CD8-positive, alpha-beta memory T cell (primary cell): ENCODE results near the gene DPYSL5. TPM values are rescaled to one million over a fixed set of nuclear protein-coding genes. Genes with fewer than 3 reads are reported as not detected.
"Not testable (repeated sequence)": the region's sequence is repeated elsewhere in the genome, so short reads cannot be mapped to it uniquely, and the experiment has no call there.

Source experiments
- CTCF ChIA-PET: fragments of 350-600 bp; sonication (Branson Sonifier 250); formaldehyde crosslinking; loops from one replicate; lab custom pipeline; 2021; ENCODE audit warnings: antibody characterized with exemption; lab: Charles Lee
- POLR2A ChIA-PET: fragments of 350-600 bp; sonication (Branson Sonifier 250); formaldehyde crosslinking; loops from one replicate; lab custom pipeline; 2021; ENCODE audit warnings: antibody characterized with exemption; lab: Charles Lee
- DNase-seq, 5 donors: peaks; one replicate each; pipeline versions ENCODE4 v3.0.0 to v3.0.0-alpha.2; 2020 to 2022; ENCODE audit warnings: mixed read lengths in 1 of 5
- H3K27ac ChIP-seq: one replicate; pipeline ENCODE4 v1.7.0; 2013; ENCODE audit warnings: low read depth, mild to moderate bottlenecking, low read length, moderate library complexity
- H3K27me3 ChIP-seq: 2 replicates; pipeline ENCODE4 v1.7.0; 2013; ENCODE audit warnings: low read length, mild to moderate bottlenecking; ENCODE audit not compliant: insufficient read depth, poor library complexity, severe bottlenecking
- H3K36me3 ChIP-seq: 2 replicates; pipeline ENCODE4 v1.7.0; 2013; ENCODE audit warnings: mild to moderate bottlenecking, low read length, moderate library complexity; ENCODE audit not compliant: insufficient read depth
- H3K4me1 ChIP-seq: 2 replicates; pipeline ENCODE4 v1.7.0; 2013; ENCODE audit warnings: mild to moderate bottlenecking, low read length, moderate library complexity; ENCODE audit not compliant: insufficient read depth
- H3K4me3 ChIP-seq: 2 replicates; pipeline ENCODE4 v1.7.0; 2013; ENCODE audit warnings: mild to moderate bottlenecking, low read length
- H3K9me3 ChIP-seq: 2 replicates; pipeline ENCODE4 v1.7.0; 2013; ENCODE audit warnings: mild to moderate bottlenecking, low read length
- H3K27ac Mint-ChIP-seq, 8 donors: one replicate each; pipeline ENCODE4 v1.8.0; 2020 to 2021; ENCODE audit warnings: mixed read lengths in 8 of 8, mild to moderate bottlenecking in 6 of 8, inconsistent platforms in 3 of 8, moderate library complexity in 3 of 8
- H3K27me3 Mint-ChIP-seq, 2 donors: one replicate each; pipeline ENCODE4 v1.8.0; 2020 to 2021; ENCODE audit warnings: mixed read lengths in 2 of 2, mild to moderate bottlenecking in 1 of 2, moderate library complexity in 1 of 2
- H3K36me3 Mint-ChIP-seq, 3 donors: one replicate each; pipeline ENCODE4 v1.8.0; 2020 to 2021; ENCODE audit warnings: mixed read lengths in 3 of 3, inconsistent platforms in 1 of 3, mild to moderate bottlenecking in 1 of 3
- H3K4me1 Mint-ChIP-seq, 3 donors: one replicate each; pipeline ENCODE4 v1.8.0; 2020 to 2021; ENCODE audit warnings: mixed read lengths in 3 of 3, inconsistent platforms in 1 of 3, mild to moderate bottlenecking in 1 of 3
- H3K4me3 Mint-ChIP-seq, 7 donors: one replicate each; pipeline ENCODE4 v1.8.0; 2020 to 2021; ENCODE audit warnings: mixed read lengths in 7 of 7, mild to moderate bottlenecking in 6 of 7, moderate library complexity in 4 of 7, inconsistent platforms in 2 of 7
- H3K9me3 Mint-ChIP-seq, 5 donors: one replicate each; pipeline ENCODE4 v1.8.0; 2020 to 2022; ENCODE audit warnings: mixed read lengths in 5 of 5, mild to moderate bottlenecking in 3 of 5, moderate library complexity in 2 of 5, inconsistent platforms in 1 of 5
- polyA plus RNA-seq: library from polyadenylated mRNA; unstranded; fragments of 300-500 nt; fragmentation: Illumina TruSeq; gene quantifications from one replicate; pipeline ENCODE4 v1.2.3, GENCODE V29; 2021
- total RNA-seq, 2 experiments: library from RNA; stranded (reverse); gene quantifications; one replicate each; pipeline ENCODE4 v1.2.3, GENCODE V29; 2021

The DPYSL5 gene
- total and polyA plus RNA-seq, 3 experiments from 2014 or later: not detected

GRCh38 chr2:26811261-26811660 lies 36.7 kb upstream of the DPYSL5 start:
- no peak for DNase-seq
- Mint-ChIP-seq H3K4me3 (no peak overlapping the region), H3K27me3 (peaks cover 11 to 44% of the 10 kb centered on the region in 2 donors), H3K4me1 (peaks cover 6 to 9% (median 6%) of the 10 kb centered on the region in 3 donors), H3K9me3 (peaks cover 0 to 2% (median 0%) of the 10 kb centered on the region in 5 donors), H3K27ac (no peak overlapping the region), H3K36me3 (peaks cover 0 to 5% (median 3%) of the 10 kb centered on the region in 3 donors)
- Histone ChIP-seq H3K27me3 (no peaks in the 10 kb centered on the region), H3K36me3 (no peaks in the 10 kb centered on the region), H3K4me1 (peaks cover 21% of the 10 kb centered on the region), H3K9me3 (no peaks in the 10 kb centered on the region), H3K4me3 (no peak overlapping the region), H3K27ac (no peak overlapping the region)
- CTCF ChIA-PET: no interaction called here
- POLR2A ChIA-PET: no interaction called here

GRCh38 chr2:26811791-26812694 lies 35.9 kb upstream of the DPYSL5 start:
- Histone ChIP-seq H3K9me3 (no peaks in the 10 kb centered on the region), H3K27ac (no peak overlapping the region), H3K36me3 (no peaks in the 10 kb centered on the region), H3K27me3 (no peaks in the 10 kb centered on the region), H3K4me1 (peaks cover 21% of the 10 kb centered on the region), H3K4me3 (no peak overlapping the region)
- peaks cover 11 to 50% of the 10 kb centered on the region in 2 donors for H3K27me3 Mint-ChIP-seq
- POLR2A ChIA-PET: no interaction called here
- peak overlapping the region in 1 of 8 donors; percentile 38 for H3K27ac Mint-ChIP-seq
- no peak for DNase-seq
- peaks cover 0 to 5% (median 3%) of the 10 kb centered on the region in 3 donors for H3K36me3 Mint-ChIP-seq
- H3K4me3 Mint-ChIP-seq: no peak overlapping the region
- peaks cover 0 to 2% (median 0%) of the 10 kb centered on the region in 5 donors for H3K9me3 Mint-ChIP-seq
- H3K4me1 Mint-ChIP-seq: peaks cover 6 to 9% (median 6%) of the 10 kb centered on the region in 3 donors
- CTCF ChIA-PET: no interaction called here

DNA sequence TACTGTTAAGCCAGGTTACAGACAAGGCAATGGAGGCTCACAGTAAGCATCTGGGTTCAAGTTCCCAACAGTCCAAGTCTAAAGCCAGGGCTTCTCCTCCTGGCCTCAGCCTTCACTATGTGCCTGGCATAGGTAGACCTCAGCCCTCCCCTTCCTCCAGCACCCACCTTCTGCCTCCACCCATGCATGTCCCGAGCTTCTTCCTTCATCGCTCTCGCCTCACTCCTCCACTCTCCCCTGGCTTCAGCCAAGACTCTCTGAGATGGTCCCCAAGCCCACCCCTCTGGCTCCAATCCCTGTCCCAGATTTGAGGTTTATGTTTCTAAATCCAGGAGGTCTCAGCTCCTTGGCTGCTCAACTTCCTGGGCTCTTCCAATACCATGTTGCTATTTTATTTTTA lies 35.2 kb upstream of the DPYSL5 start:
- CTCF ChIA-PET: no interaction called here
- Mint-ChIP-seq H3K9me3 (peaks cover 0 to 2% (median 0%) of the 10 kb centered on the region in 5 donors), H3K4me3 (no peak overlapping the region), H3K36me3 (peaks cover 0 to 5% (median 3%) of the 10 kb centered on the region in 3 donors), H3K4me1 (peaks cover 6 to 9% (median 6%) of the 10 kb centered on the region in 3 donors), H3K27ac (peak overlapping the region in 2 of 8 donors; percentile 57 to 74), H3K27me3 (peaks cover 11 to 55% of the 10 kb centered on the region in 2 donors)
- POLR2A ChIA-PET: no interaction called here
- Histone ChIP-seq H3K36me3 (no peaks in the 10 kb centered on the region), H3K27me3 (no peaks in the 10 kb centered on the region), H3K4me3 (no peak overlapping the region), H3K9me3 (no peaks in the 10 kb centered on the region), H3K27ac (no peak overlapping the region), H3K4me1 (peaks cover 21% of the 10 kb centered on the region)
- no peak for DNase-seq

DNA sequence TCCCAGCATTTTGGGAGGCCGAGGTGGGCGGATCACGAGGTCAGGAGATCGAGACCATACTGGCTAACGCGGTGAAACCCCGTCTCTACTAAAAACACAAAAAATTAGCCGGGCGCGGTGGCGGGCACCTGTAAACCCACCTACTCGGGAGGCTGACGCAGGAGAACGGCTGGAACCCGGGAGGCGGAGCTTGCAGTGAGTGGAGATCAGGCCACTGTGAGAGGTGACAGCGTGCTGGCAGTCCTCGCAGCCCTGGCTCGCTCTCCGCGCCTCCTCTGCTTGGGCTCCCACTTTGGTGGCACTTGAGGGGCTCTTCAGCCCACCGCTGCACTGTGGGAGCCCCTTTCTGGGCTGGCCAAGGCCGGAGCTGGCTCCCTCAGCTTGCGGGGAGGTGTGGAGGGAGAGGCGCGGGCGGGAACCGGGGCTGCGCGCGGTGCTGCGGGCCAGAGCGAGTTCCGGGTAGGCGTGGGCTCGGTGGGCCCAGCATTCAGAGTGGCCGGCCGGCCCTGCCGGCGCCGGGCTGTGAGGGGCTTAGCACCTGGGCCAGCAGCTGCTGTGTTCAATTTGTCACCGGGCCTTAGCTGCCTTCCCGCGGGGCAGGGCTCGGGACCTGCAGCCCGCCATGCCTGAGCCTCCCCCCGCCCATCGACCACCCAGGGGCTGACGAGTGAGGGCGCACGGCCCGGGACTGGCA lies 33.7 kb upstream of the DPYSL5 start:
- POLR2A ChIA-PET, H3K9me3 Mint-ChIP-seq, H3K4me3 ChIP-seq, H3K36me3 ChIP-seq, H3K27ac Mint-ChIP-seq, H3K27ac ChIP-seq, CTCF ChIA-PET, H3K36me3 Mint-ChIP-seq, H3K4me1 Mint-ChIP-seq, H3K9me3 ChIP-seq, DNase-seq, H3K27me3 ChIP-seq, H3K4me3 Mint-ChIP-seq: not testable (repeated sequence)
- H3K27me3 Mint-ChIP-seq: peaks cover 15 to 65% of the 10 kb centered on the region in 2 donors
- peaks cover 17% of the 10 kb centered on the region for H3K4me1 ChIP-seq

- H3K4me3 Mint-ChIP-seq: no peak overlapping the region
- H3K9me3 ChIP-seq: no peaks in the 10 kb centered on the region
- peaks cover 0 to 2% (median 0%) of the 10 kb centered on the region in 5 donors for H3K9me3 Mint-ChIP-seq
- peaks cover 0 to 5% (median 3%) of the 10 kb centered on the region in 3 donors for H3K36me3 Mint-ChIP-seq
- H3K4me3 ChIP-seq: no peak overlapping the region
- POLR2A ChIA-PET: no interaction called here
- H3K27me3 ChIP-seq: no peaks in the 10 kb centered on the region
- H3K4me1 Mint-ChIP-seq: no peaks in the 10 kb centered on the region
- no peak overlapping the region for H3K27ac ChIP-seq
- no peaks in the 10 kb centered on the region for H3K4me1 ChIP-seq
- no peaks in the 10 kb centered on the region for H3K36me3 ChIP-seq
- H3K27me3 Mint-ChIP-seq: peaks cover 20 to 65% of the 10 kb centered on the region in 2 donors
- H3K27ac Mint-ChIP-seq: no peak overlapping the region
- DNase-seq: no peak
- CTCF ChIA-PET: no interaction called here
Measured at GRCh38 chr2:26816893-26817292, 31.0 kb upstream of the DPYSL5 start.

GRCh38 chr2:26818255-26818654 lies 29.7 kb upstream of the DPYSL5 start:
- no peak overlapping the region for H3K27ac ChIP-seq
- no peaks in the 10 kb centered on the region for H3K9me3 ChIP-seq
- H3K36me3 ChIP-seq: no peaks in the 10 kb centered on the region
- no peaks in the 10 kb centered on the region for H3K4me1 ChIP-seq
- Mint-ChIP-seq H3K4me3 (no peak overlapping the region), H3K4me1 (no peaks in the 10 kb centered on the region), H3K36me3 (peaks cover 0 to 5% (median 3%) of the 10 kb centered on the region in 3 donors), H3K27me3 (peaks cover 16 to 56% of the 10 kb centered on the region in 2 donors), H3K27ac (no peak overlapping the region), H3K9me3 (no peaks in the 10 kb centered on the region)
- CTCF ChIA-PET: interaction anchor here (1.2 kb wide), 1 partner anchor 28 kb away, joined by 4 read pairs; no protein-coding TSS in a partner anchor
- H3K27me3 ChIP-seq: no peaks in the 10 kb centered on the region
- no peak for DNase-seq
- H3K4me3 ChIP-seq: no peak overlapping the region
- POLR2A ChIA-PET: no interaction called here

GRCh38 chr2:26818972-26819371 lies 29.0 kb upstream of the DPYSL5 start:
- POLR2A ChIA-PET: no interaction called here
- Mint-ChIP-seq H3K9me3 (no peaks in the 10 kb centered on the region), H3K27ac (no peak overlapping the region), H3K36me3 (peaks cover 0 to 5% (median 3%) of the 10 kb centered on the region in 3 donors), H3K27me3 (peaks cover 16 to 51% of the 10 kb centered on the region in 2 donors), H3K4me1 (no peaks in the 10 kb centered on the region), H3K4me3 (no peak overlapping the region)
- Histone ChIP-seq H3K27me3 (no peaks in the 10 kb centered on the region), H3K36me3 (no peaks in the 10 kb centered on the region), H3K4me1 (no peaks in the 10 kb centered on the region), H3K27ac (no peak overlapping the region), H3K4me3 (no peak overlapping the region), H3K9me3 (no peaks in the 10 kb centered on the region)
- no peak for DNase-seq
- CTCF ChIA-PET: interaction anchor here (1.2 kb wide), 1 partner anchor 27 kb away, joined by 4 read pairs; no protein-coding TSS in a partner anchor

- Histone ChIP-seq H3K9me3 (no peaks in the 10 kb centered on the region), H3K27me3 (no peaks in the 10 kb centered on the region), H3K4me3 (no peak overlapping the region), H3K27ac (no peak overlapping the region), H3K4me1 (no peaks in the 10 kb centered on the region), H3K36me3 (no peaks in the 10 kb centered on the region)
- Mint-ChIP-seq H3K4me3 (no peak overlapping the region), H3K4me1 (no peaks in the 10 kb centered on the region), H3K27me3 (peaks cover 10 to 42% of the 10 kb centered on the region in 2 donors), H3K36me3 (no peaks in the 10 kb centered on the region), H3K27ac (no peak overlapping the region), H3K9me3 (no peaks in the 10 kb centered on the region)
- ChIA-PET CTCF (no interaction called here), POLR2A (no interaction called here)
- DNase-seq: no peak
Measured at GRCh38 chr2:26820932-26821331, 27.0 kb upstream of the DPYSL5 start.
